GM12878 (cell line): Measurements from ENCODE around the gene ZNF282. TPM values are rescaled to one million over a fixed set of nuclear protein-coding genes. Genes with fewer than 3 reads are reported as not detected.

Source experiments
- ATAC-seq: fragments of 200-7000 bp; cut with Tn5 transposase; 3 replicates; pipeline ENCODE4 v1.9.1; 2020; ENCODE audit warnings: mild to moderate bottlenecking, moderate library complexity
- BruUV-seq: library from RNA; stranded (reverse); fragments of 400-500 nt; replicated peaks from 2 replicates; lab custom pipeline; 2021; lab: Mats Ljungman, UMichigan
- CTCF ChIA-PET: fragments of 300-600 bp; sonication (Branson Sonifier 250); formaldehyde crosslinking; extraction: SDS; loops from one replicate; lab custom pipeline; 2021; ENCODE audit warnings: inconsistent platforms; lab: Yijun Ruan, JAX
- POLR2A ChIA-PET: fragments of 350-600 bp; formaldehyde crosslinking; extraction: SDS; loops from one replicate; lab custom pipeline; 2021; ENCODE audit warnings: inconsistent platforms; lab: Charles Lee
- RAD21 ChIA-PET: fragments of 300-600 bp; sonication (Branson Sonifier 250); formaldehyde crosslinking; loops from one replicate; lab custom pipeline; 2023; ENCODE audit warnings: antibody characterized with exemption; ENCODE audit not compliant: unreplicated experiment; lab: Charles Lee
- SMC1A ChIA-PET: fragments of 300-600 bp; sonication (Branson Sonifier 250); formaldehyde crosslinking; loops from one replicate; lab custom pipeline; 2023; ENCODE audit not compliant: unreplicated experiment, uncharacterized antibody; lab: Charles Lee
- DNase-seq: peaks from one replicate; pipeline ENCODE4 v3.0.0-alpha.2; 2011; ENCODE audit warnings: low read depth, low spot score
- FAIRE-seq: peaks from 3 replicates; lab custom pipeline; 2011; peaks lifted over from hg19 to GRCh38; lab: Jason Lieb, UNC
- H2AFZ ChIP-seq: 2 replicates; pipeline ENCODE4 v1.6.0; 2011; ENCODE audit warnings: low read depth, low read length, control low read depth; ENCODE audit not compliant: control insufficient read depth
- H3K27ac ChIP-seq: 2 replicates; pipeline ENCODE4 v1.5.1; 2011; ENCODE audit warnings: control low read depth; ENCODE audit not compliant: control insufficient read depth, insufficient read depth
- H3K27me3 ChIP-seq, 2 experiments: replicated peaks in 1 of 2; 2 replicates each; pipeline versions ENCODE4 v1.6.0 to v1.6.1; 2011; ENCODE audit warnings: low read length in 1 of 2; ENCODE audit not compliant: control insufficient read depth in 2 of 2, insufficient read depth in 2 of 2
- H3K36me3 ChIP-seq, 2 experiments: 2 replicates each; pipeline ENCODE4 v1.5.1; 2011; ENCODE audit warnings: low read length in 1 of 2; ENCODE audit not compliant: control insufficient read depth in 2 of 2, insufficient read depth in 2 of 2
- H3K4me1 ChIP-seq: 2 replicates; pipeline ENCODE4 v1.6.1; 2011; ENCODE audit warnings: mild to moderate bottlenecking, low read length, moderate library complexity, mixed read lengths; ENCODE audit not compliant: control insufficient read depth, insufficient read depth
- H3K4me2 ChIP-seq: 2 replicates; pipeline ENCODE4 v1.6.0; 2011; ENCODE audit warnings: control low read depth; ENCODE audit not compliant: control insufficient read depth, insufficient read depth
- H3K4me3 ChIP-seq: fragments of 200-600 bp; sonication (generic); 2 replicates; pipeline ENCODE4 v1.5.1; 2016
- H3K79me2 ChIP-seq: 2 replicates; pipeline ENCODE4 v1.6.0; 2011; ENCODE audit warnings: low read length; ENCODE audit not compliant: control insufficient read depth, insufficient read depth
- H3K9ac ChIP-seq: 2 replicates; pipeline ENCODE4 v1.8.0; 2011; ENCODE audit warnings: low read length, control low read depth, mixed read lengths; ENCODE audit not compliant: control insufficient read depth, insufficient read depth
- H3K9me3 ChIP-seq: replicated peaks from 3 replicates; pipeline ENCODE4 v1.5.1; 2011; ENCODE audit warnings: mild to moderate bottlenecking, low read length; ENCODE audit not compliant: control insufficient read depth, insufficient read depth
- H4K20me1 ChIP-seq: 2 replicates; pipeline ENCODE4 v1.6.0; 2011; ENCODE audit not compliant: control insufficient read depth, insufficient read depth
- BCL11A ChIP-seq: IDR thresholded peaks from 2 replicates; pipeline ENCODE4 v1.6.1; 2011; ENCODE audit warnings: low read depth, low read length
- BHLHE40 ChIP-seq, 2 experiments: fragments of 450-650 bp in 1 of 2; IDR thresholded peaks; 2 replicates each; pipeline ENCODE4 v1.6.1; 2011 to 2017; ENCODE audit warnings: low read depth in 2 of 2, borderline replicate concordance in 1 of 2, improper control_type of control experiment in 1 of 2, low read length in 1 of 2, mild to moderate bottlenecking in 1 of 2
- EZH2 ChIP-seq: IDR thresholded peaks from 2 replicates; pipeline ENCODE4 v1.6.1; 2012; ENCODE audit warnings: low read depth, mild to moderate bottlenecking, control low read depth, inconsistent platforms, low read length, borderline replicate concordance; ENCODE audit not compliant: control insufficient read depth
- HDAC2 ChIP-seq: fragments of 200-600 bp; sonication (generic); IDR thresholded peaks from 2 replicates; pipeline ENCODE4 v1.6.1; 2017
- HSF1 ChIP-seq: fragments of 150-350 bp; IDR thresholded peaks from 2 replicates; pipeline ENCODE4 v1.6.1; 2014; ENCODE audit warnings: mild to moderate bottlenecking, low read depth, low read length
- MEF2B ChIP-seq: fragments of 450-650 bp; IDR thresholded peaks from 2 replicates; pipeline ENCODE4 v1.6.1; 2018; ENCODE audit warnings: mild to moderate bottlenecking, moderate library complexity; ENCODE audit not compliant: partially characterized antibody, poor library complexity, severe bottlenecking
- NFYA ChIP-seq: IDR thresholded peaks from 2 replicates; pipeline ENCODE4 v1.6.1; 2011; ENCODE audit warnings: low read depth, mild to moderate bottlenecking, low read length, improper control_type of control experiment, borderline replicate concordance
- RAD21 ChIP-seq: IDR thresholded peaks from 2 replicates; pipeline ENCODE4 v1.6.1; 2011; ENCODE audit warnings: mild to moderate bottlenecking, low read depth, low read length, moderate library complexity; ENCODE audit not compliant: insufficient read depth
- RAD51 ChIP-seq: fragments of 450-650 bp; IDR thresholded peaks from 2 replicates; pipeline ENCODE4 v1.6.1; 2016; ENCODE audit warnings: moderate library complexity, mild to moderate bottlenecking, inconsistent platforms
- SMAD5 ChIP-seq: IDR thresholded peaks from 2 replicates; pipeline ENCODE4 v1.6.1; 2016; ENCODE audit warnings: antibody characterized with exemption, low read depth
- TCF3 ChIP-seq: IDR thresholded peaks from 2 replicates; pipeline ENCODE4 v1.6.1; 2012; ENCODE audit warnings: low read depth, mild to moderate bottlenecking, low read length, borderline replicate concordance; ENCODE audit not compliant: insufficient read depth
- YY1 ChIP-seq: IDR thresholded peaks from 2 replicates; pipeline ENCODE4 v1.6.1; 2011; ENCODE audit warnings: low read depth, mild to moderate bottlenecking, low read length
- WGBS: methylation state at CpG from one replicate; pipeline ENCODE4 v1.1.6; 2016; ENCODE audit warnings: low lambda C conversion rate; ENCODE audit not compliant: insufficient replicate concordance, insufficient coverage; ENCODE audit errors: missing lambda C conversion rate; 5-methylcytosine and 5-hydroxymethylcytosine counted together
- in situ Hi-C: fragments of 300-500 bp; cut with MboI; formaldehyde crosslinking; loops from 9 replicates; pipeline ENCODE4 v1.14.3; 2018; ENCODE audit warnings: mixed read lengths
- intact Hi-C: fragments of 100-400 bp; cut with micrococcal nuclease; formaldehyde crosslinking; loops from one replicate; pipeline ENCODE4 v1.14.2; 2022; ENCODE audit not compliant: unreplicated experiment
- polyA plus RNA-seq, 11 experiments: library from polyadenylated mRNA; depleted of rRNA in 4 of 11; unstranded in 6 of 11; stranded (reverse) in 5 of 11; fragments of >200 nt; fragmentation: Nextera tagmentation in 4 of 11; fragmentation: Illumina TruSeq in 1 of 11; extraction: Ambion mirVana in 4 of 11; extraction: Trizol in 1 of 11; gene quantifications; 1 replicate in 1 of 11; 2 replicates in 10 of 11; pipeline versions ENCODE4 v1.2.1 to v1.2.3, GENCODE V29; 2011 to 2016; ENCODE audit warnings: inconsistent platforms in 2 of 11, missing spikeins in 2 of 11, low read depth in 1 of 11
- total RNA-seq, 4 experiments: library from RNA; depleted of rRNA in 3 of 4; stranded (reverse); fragments of >200 nt in 3 of 4; fragmentation: Illumina TruSeq in 1 of 4; extraction: Trizol in 1 of 4; gene quantifications; 2 replicates each; pipeline versions ENCODE4 v1.2.1 to v1.2.3, GENCODE V29; 2013 to 2021
- TF ChIP-seq, protein P1 (sequence below): fragments of 450-650 bp; IDR thresholded peaks from 2 replicates; pipeline ENCODE4 v1.6.1; 2014; ENCODE audit warnings: mild to moderate bottlenecking
- TF ChIP-seq, protein P2 (sequence below): fragments of 450-650 bp; IDR thresholded peaks from 2 replicates; pipeline ENCODE4 v1.6.1; 2017; ENCODE audit warnings: mild to moderate bottlenecking, moderate library complexity

Gene ZNF282
- total and polyA plus RNA-seq, 10 of the 15 experiments (the other 5 are each of a cell fraction or from before 2014, with no cell fraction given): 0.35 to 28.4 (median 8.1) TPM

DNA sequence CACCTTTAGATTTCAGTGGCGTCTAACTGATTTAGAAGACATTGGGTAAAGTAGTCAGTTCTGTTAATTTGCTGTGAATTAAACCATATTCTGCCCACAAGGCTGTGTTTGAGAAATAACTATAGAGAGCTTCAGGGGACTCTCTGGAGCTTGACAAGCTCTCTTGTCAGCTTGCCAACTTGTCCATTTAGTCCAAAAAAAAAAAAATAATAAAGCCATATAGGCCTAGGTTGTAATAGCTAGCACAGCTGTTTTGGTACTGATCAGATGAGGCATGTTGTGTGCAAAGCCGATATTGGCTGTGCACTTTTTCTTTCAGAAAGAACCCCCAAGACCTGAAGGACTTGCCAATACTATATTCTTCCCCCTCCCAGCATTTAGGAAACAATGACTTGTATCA is 20.2 kb upstream of the ZNF282 start:
- peaks cover 16 to 22% of the 10 kb centered on the region in 2 experiments for H3K36me3 ChIP-seq
- RAD21 ChIA-PET: no interaction called here
- no peaks in the 10 kb centered on the region for H4K20me1 ChIP-seq
- no peak overlapping the region for H3K4me3 ChIP-seq
- WGBS: 98% methylated on average over 2 of the region's 2 CpGs
- no peak overlapping the region for H3K9ac ChIP-seq
- no peak for DNase-seq
- no peak for TF ChIP-seq HDAC2
- TF ChIP-seq, protein P1, sequence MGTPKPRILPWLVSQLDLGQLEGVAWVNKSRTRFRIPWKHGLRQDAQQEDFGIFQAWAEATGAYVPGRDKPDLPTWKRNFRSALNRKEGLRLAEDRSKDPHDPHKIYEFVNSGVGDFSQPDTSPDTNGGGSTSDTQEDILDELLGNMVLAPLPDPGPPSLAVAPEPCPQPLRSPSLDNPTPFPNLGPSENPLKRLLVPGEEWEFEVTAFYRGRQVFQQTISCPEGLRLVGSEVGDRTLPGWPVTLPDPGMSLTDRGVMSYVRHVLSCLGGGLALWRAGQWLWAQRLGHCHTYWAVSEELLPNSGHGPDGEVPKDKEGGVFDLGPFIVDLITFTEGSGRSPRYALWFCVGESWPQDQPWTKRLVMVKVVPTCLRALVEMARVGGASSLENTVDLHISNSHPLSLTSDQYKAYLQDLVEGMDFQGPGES: no peak
- TF ChIP-seq, protein P2, sequence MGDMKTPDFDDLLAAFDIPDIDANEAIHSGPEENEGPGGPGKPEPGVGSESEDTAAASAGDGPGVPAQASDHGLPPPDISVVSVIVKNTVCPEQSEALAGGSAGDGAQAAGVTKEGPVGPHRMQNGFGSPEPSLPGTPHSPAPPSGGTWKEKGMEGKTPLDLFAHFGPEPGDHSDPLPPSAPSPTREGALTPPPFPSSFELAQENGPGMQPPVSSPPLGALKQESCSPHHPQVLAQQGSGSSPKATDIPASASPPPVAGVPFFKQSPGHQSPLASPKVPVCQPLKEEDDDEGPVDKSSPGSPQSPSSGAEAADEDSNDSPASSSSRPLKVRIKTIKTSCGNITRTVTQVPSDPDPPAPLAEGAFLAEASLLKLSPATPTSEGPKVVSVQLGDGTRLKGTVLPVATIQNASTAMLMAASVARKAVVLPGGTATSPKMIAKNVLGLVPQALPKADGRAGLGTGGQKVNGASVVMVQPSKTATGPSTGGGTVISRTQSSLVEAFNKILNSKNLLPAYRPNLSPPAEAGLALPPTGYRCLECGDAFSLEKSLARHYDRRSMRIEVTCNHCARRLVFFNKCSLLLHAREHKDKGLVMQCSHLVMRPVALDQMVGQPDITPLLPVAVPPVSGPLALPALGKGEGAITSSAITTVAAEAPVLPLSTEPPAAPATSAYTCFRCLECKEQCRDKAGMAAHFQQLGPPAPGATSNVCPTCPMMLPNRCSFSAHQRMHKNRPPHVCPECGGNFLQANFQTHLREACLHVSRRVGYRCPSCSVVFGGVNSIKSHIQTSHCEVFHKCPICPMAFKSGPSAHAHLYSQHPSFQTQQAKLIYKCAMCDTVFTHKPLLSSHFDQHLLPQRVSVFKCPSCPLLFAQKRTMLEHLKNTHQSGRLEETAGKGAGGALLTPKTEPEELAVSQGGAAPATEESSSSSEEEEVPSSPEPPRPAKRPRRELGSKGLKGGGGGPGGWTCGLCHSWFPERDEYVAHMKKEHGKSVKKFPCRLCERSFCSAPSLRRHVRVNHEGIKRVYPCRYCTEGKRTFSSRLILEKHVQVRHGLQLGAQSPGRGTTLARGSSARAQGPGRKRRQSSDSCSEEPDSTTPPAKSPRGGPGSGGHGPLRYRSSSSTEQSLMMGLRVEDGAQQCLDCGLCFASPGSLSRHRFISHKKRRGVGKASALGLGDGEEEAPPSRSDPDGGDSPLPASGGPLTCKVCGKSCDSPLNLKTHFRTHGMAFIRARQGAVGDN: no peak
- no peak for TF ChIP-seq TCF3
- TF ChIP-seq NFYA: no peak
- no peak for TF ChIP-seq BCL11A
- TF ChIP-seq SMAD5: no peak
- no peak for TF ChIP-seq YY1
- TF ChIP-seq MEF2B: no peak
- no peak for TF ChIP-seq RAD21
- TF ChIP-seq HSF1: no peak
- no peak for TF ChIP-seq RAD51
- no peak for TF ChIP-seq BHLHE40 (IDR thresholded peaks at IDR 0.05; ENCODE audit: borderline replicate concordance in 1 of 2, low read depth in 2 of 2, low read length in 1 of 2)
- no peak for TF ChIP-seq EZH2
- no peaks in the 10 kb centered on the region for H3K4me1 ChIP-seq
- no TSS peak for BruUV-seq
- no peaks in the 10 kb centered on the region for H3K9me3 ChIP-seq
- no peaks in the 10 kb centered on the region for H3K27me3 ChIP-seq
- no peaks in the 10 kb centered on the region for H3K79me2 ChIP-seq
- no peak overlapping the region for H3K4me2 ChIP-seq
- H3K27ac ChIP-seq: no peak overlapping the region
- SMC1A ChIA-PET: interaction anchor here (0.7 to 1.2 kb wide), 2 partner anchors 15 to 18 kb away, joined by 3 to 5 read pairs; no protein-coding TSS in a partner anchor
- FAIRE-seq: no peak
- H2AFZ ChIP-seq: no peak overlapping the region
- intact Hi-C loops: no loop called here
- CTCF ChIA-PET: no interaction called here
- in situ Hi-C loops: no loop called here
- POLR2A ChIA-PET: no interaction called here
- no peak for ATAC-seq
